HUDEP-2 (cell line): ENCODE data around the gene MUC5AC.
A peak's percentile ranks its signal among the peaks of the same experiment; 100 is the strongest.
"Not testable (repeated sequence)": the region's sequence is repeated elsewhere in the genome, so short reads cannot be mapped to it uniquely, and the experiment has no call there.

ENCODE experiments used
- DNase-seq, 76 experiments: peaks; one replicate each; lab custom pipeline; 2025; ENCODE audit not compliant: unreplicated experiment in 76 of 76; lab: John Stamatoyannopoulos, UW

Gene MUC5AC

DNA sequence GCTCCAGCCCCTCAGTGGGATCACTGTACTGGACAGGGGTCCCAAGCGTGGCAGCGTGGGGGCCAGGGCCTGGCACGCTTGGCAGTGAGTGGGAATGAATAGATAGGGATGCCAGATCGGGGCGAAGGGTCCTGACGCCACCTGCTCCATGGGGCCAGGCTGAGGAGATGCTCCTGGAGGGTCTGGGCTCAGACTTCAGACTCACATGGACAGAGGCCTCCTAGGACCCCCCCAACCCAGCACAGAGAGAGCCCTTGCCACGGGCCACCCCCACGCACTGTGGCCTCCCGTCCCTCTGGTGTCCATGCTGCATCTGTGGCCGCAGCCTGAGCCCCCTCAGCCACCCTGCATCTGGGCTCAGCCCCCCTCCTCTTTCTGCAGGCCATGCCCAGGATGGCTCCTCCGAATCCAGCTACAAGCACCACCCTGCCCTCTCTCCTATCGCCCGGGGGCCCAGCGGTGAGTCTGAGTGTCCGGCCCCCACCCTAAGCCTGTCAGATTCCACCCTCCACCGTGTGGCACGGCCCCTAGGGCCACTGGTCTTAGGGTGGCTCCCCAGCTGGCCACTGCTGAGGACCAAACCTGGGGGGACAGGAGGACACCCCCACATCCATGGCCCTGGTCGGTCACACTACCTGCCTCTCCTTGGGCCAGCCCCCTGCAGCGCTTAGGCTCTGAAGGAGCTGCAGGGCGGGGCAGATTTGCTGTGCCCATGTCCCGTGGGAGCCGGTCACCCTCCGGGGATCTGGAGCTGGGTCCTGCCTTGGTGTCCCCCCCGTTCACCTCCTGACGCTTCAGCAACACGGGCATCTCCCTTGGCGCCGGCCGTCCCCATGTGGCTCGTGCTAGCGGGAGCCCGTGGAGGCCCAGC is 2.7 kb downstream of the MUC5AC start:
- DNase-seq = no peak

- DNase-seq = no peak
Measured at GRCh38 chr11:1161410-1162137, 3.8 kb downstream of the MUC5AC start.

- no peak for DNase-seq
Measured at GRCh38 chr11:1162138-1162475, 4.4 kb downstream of the MUC5AC start.

DNA sequence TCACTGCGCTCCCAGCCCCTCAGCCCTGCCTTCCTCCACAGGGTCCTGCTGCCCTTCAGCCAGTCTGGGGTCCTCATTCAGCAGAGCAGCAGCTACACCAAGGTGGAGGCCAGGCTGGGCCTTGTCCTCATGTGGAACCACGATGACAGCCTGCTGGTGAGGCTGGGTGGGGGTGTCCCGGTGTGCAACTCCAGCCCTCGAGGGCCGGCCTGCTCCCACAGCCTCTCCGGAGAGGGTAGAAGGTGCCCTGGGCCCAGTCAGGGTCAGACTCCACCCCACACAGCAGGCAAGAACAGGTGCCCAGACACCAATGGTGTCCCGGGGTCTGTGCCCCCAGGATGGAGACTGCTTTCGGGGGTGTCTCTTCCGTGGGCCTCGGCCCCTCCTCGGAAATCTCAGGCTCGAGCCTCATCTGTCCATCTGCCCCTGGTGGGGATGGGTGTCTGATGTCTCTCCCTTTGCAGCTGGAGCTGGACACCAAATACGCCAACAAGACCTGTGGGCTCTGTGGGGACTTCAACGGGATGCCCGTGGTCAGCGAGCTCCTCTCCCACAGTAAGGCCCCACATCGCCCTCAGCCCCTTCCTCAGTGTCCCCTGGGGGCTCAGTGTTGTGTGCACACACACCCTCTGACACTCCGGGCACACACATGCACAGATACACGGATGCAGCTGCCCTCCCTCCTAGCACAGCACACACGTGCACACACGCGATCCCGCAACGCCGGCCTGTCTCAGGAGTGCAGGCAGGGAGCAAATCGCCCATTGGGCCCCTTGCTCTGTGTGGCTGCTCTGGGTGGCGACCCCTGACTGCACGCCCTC is 4.9 kb downstream of the MUC5AC start:
- no peak for DNase-seq

GRCh38 chr11:1163321-1163910 is 5.7 kb downstream of the MUC5AC start:
- no peak for DNase-seq

DNA sequence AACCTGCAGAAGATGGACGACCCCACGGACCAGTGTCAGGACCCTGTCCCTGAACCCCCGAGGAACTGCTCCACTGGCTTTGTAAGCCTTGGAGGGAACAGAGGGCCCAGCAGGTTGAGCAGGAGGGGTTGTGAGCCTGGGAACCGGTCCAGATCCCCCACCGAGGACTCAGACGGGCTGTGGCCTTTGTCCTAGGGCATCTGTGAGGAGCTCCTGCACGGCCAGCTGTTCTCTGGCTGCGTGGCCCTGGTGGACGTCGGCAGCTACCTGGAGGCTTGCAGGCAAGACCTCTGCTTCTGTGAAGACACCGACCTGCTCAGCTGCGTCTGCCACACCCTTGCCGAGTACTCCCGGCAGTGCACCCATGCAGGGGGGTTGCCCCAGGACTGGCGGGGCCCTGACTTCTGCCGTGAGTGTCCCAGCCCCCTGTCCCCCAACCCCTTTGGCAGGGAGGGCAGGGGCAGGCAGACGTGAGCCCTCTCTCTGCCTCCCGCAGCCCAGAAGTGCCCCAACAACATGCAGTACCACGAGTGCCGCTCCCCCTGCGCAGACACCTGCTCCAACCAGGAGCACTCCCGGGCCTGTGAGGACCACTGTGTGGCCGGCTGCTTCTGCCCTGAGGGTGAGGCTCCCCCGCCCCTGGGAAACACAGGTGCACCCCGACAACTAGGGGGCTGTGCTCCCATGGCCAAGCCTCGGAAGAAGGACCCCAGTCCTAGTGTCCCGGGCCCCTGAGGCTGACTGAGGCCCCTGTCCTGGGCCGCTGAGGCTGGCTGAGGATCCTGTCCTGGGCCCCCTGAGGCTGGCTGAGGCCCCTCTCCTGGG is 6.4 kb downstream of the MUC5AC start:
- peak in 1 of 76 experiments; percentile 4 for DNase-seq

- DNase-seq = not testable (repeated sequence)
Measured at GRCh38 chr11:1164779-1165255, 7.1 kb downstream of the MUC5AC start.

- no peak for DNase-seq
Measured at GRCh38 chr11:1165256-1166041, 7.7 kb downstream of the MUC5AC start.

DNA sequence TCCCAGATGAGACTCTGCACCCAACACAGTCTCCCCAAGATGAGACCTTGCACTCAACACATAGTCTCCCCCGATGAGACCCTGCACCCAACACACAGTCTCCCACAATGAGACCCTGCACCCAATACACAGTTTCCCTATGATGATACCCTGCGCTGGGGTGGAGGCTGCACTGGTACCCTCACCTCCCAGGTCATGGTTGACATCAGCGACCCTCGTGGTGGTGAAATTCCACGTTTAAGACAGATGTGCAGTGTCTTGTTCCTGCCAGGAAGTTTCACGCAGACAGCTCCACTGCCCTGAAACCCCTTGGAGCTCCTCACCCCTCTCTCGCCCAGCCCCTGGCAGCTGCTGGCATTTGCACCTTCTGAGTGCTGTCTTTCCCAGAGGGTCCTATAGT is 9.5 kb downstream of the MUC5AC start:
- DNase-seq = no peak

- DNase-seq = no peak
Measured at GRCh38 chr11:1167751-1168231, 10.0 kb downstream of the MUC5AC start.

- DNase-seq = no peak
Measured at GRCh38 chr11:1168256-1168655, 10.5 kb downstream of the MUC5AC start.

- DNase-seq = no peak
Measured at GRCh38 chr11:1168721-1169161, 11.0 kb downstream of the MUC5AC start.

GRCh38 chr11:1171223-1171984 is 13.7 kb downstream of the MUC5AC start:
- no peak for DNase-seq

DNA sequence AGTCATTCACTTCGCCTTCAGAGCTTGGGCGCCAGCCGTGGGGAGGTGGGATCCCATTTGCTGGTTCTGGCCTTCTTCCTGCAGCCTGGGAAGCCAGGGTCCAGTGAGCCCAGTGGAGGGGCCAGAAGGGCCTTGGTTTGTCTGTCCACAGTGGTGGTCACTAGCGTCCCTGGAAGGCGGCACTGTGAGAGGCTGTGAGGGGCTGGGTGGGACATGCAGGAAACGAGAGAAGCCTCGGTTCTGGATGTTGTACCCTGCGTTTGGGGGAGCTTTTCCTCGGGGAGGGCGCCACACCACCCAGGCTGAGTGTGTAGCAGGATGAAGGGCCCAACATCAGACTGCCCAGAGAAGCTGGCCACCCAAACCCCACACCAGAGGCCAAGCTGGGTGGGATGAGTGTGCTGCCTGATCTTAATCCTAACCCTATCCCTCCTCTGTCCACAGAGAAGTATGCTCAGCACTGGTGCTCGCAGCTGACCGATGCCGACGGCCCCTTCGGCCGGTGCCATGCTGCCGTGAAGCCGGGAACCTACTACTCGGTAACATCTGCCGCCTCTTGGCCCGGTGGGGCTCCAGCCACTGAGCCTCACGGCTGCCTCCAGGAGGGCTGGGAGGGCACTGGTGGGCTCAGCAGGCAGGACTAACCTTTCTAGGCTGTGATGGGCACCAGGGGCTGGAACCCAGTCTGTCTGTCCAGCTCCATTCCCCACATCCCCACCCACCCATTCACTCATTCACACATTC is 14.4 kb downstream of the MUC5AC start:
- no peak for DNase-seq

- no peak for DNase-seq
Measured at GRCh38 chr11:1172729-1173117, 15.0 kb downstream of the MUC5AC start.

GRCh38 chr11:1173396-1173795 is 15.6 kb downstream of the MUC5AC start:
- not testable (repeated sequence) for DNase-seq
